ENCODE measurements around the gene SLC7A5. TPM values are rescaled to one million over a fixed set of nuclear protein-coding genes. Genes with fewer than 3 reads are reported as not detected.
A peak's percentile ranks its signal among the peaks of the same experiment; 100 is the strongest.

The SLC7A5 gene
- total and polyA plus RNA-seq, 2 donors (not counting 3 experiments of a cell fraction or from before 2014, with no cell fraction given): 14.1 to 29.2 TPM

DNA sequence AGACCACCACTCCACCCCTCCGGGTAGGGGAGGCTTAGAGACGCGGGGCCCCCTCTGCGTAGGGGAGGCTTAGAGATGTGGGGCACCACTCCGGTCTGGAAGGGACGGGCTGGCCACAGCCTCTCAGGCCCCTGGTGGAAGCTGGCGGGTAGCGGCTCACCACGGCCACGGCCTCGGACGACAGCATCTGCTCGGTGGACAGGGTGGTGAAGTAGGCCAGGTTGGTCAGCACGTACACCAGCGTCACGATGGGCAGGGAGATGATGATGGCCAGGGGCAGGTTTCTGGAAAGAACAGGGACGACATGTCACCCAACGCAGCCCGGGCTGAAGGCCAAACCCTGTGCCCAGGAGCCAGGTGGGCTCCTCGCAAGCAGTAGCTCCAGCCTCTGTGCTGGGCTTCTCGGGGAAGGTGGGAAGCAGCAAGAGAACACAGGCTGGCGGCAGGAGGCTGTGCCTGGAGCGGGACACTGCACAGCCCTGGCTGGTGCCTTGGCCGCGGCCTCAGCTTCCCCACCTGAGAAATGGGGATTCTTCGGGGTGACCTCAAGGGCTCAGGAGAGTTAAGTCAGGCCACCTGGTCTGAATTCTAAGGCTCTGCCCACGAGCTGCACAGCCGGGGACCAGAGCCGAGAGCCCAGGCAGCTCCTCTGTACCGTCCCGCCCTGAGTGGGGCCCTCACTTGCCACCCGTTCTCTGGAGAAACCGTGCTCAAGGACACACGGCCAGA, 29.6 kb downstream of the SLC7A5 start:
- Histone ChIP-seq H3K9me1 (replicated peaks; ENCODE audit: control insufficient read depth, extremely low read depth, insufficient read depth, low read length) (no peaks in the 10 kb centered on the region), H3K27ac (ENCODE audit: insufficient read depth, low read depth, low read length) (peak overlapping the region; percentile 37), H3K27me3 (ENCODE audit: control insufficient read depth in 2 of 2, insufficient read depth in 2 of 2, low read length in 2 of 2) (no peaks in the 10 kb centered on the region), H3K9me3 (replicated peaks; ENCODE audit: control insufficient read depth, insufficient read depth, low read length) (no peaks in the 10 kb centered on the region), H3K4me2 (ENCODE audit: insufficient read depth, low read length) (no peak overlapping the region), H3K4me1 (ENCODE audit: control insufficient read depth, extremely low read depth, insufficient read depth, low read length) (peaks cover 30% of the 10 kb centered on the region), H4K20me1 (replicated peaks; ENCODE audit: control insufficient read depth, extremely low read depth, insufficient read depth, low read length) (no peaks in the 10 kb centered on the region), H2AFZ (ENCODE audit: low read depth, low read length) (no peak overlapping the region), H3K36me3 (ENCODE audit: control insufficient read depth in 2 of 2, extremely low read depth in 1 of 2, insufficient read depth in 2 of 2, low read length in 2 of 2) (peaks cover 0 to 2% of the 10 kb centered on the region in 2 experiments), H3K79me2 (ENCODE audit: control insufficient read depth, insufficient read depth, low read length) (peaks cover 25% of the 10 kb centered on the region), H3K4me3 (replicated peaks in 1 of 3; ENCODE audit: insufficient read depth in 1 of 3, low read depth in 1 of 3, low read length in 3 of 3) (no peak overlapping the region), H3K9ac (replicated peaks; ENCODE audit: extremely low read depth, insufficient read depth, low read length) (no peak overlapping the region)
- BruUV-seq (replicated peaks): no TSS peak
- ChIA-PET POLR2A (interaction anchor here (0.9 to 1.2 kb wide), 2 partner anchors 28 to 30 kb away, joined by 3 read pairs; partner anchors contain the start of gene SLC7A5), CTCF (interaction anchor here (0.9 to 10.5 kb wide), 9 partner anchors 10 to 60 kb away, joined by 3 to 177 read pairs (median 6); no protein-coding TSS in a partner anchor)
- DNase-seq (ENCODE audit: low read depth, low spot score): no peak
- intact Hi-C loops (cut with micrococcal nuclease): loop anchor here (1.0 kb wide), 1 partner anchor 60 kb away; no protein-coding TSS in a partner anchor
- no peak for FAIRE-seq
- TF ChIP-seq, protein P1, sequence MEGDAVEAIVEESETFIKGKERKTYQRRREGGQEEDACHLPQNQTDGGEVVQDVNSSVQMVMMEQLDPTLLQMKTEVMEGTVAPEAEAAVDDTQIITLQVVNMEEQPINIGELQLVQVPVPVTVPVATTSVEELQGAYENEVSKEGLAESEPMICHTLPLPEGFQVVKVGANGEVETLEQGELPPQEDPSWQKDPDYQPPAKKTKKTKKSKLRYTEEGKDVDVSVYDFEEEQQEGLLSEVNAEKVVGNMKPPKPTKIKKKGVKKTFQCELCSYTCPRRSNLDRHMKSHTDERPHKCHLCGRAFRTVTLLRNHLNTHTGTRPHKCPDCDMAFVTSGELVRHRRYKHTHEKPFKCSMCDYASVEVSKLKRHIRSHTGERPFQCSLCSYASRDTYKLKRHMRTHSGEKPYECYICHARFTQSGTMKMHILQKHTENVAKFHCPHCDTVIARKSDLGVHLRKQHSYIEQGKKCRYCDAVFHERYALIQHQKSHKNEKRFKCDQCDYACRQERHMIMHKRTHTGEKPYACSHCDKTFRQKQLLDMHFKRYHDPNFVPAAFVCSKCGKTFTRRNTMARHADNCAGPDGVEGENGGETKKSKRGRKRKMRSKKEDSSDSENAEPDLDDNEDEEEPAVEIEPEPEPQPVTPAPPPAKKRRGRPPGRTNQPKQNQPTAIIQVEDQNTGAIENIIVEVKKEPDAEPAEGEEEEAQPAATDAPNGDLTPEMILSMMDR (IDR thresholded peaks at IDR 0.05; ENCODE audit: extremely low read depth in 1 of 2, insufficient read depth in 1 of 2, low read depth in 1 of 2, low read length in 2 of 2): no peak
- TF ChIP-seq FOS (IDR thresholded peaks at IDR 0.05; ENCODE audit: borderline replicate concordance, insufficient read depth, low read length) (no peak), MYC (IDR thresholded peaks at IDR 0.05; ENCODE audit: low read depth, low read length) (no peak), POLR2A (IDR thresholded peaks at IDR 0.05; ENCODE audit: low read depth, low read length) (no peak), GATA2 (IDR thresholded peaks at IDR 0.05; ENCODE audit: insufficient read depth, insufficient read length, low read depth, low read length) (no peak), JUN (IDR thresholded peaks at IDR 0.05; ENCODE audit: borderline replicate concordance, insufficient read depth, insufficient read length, low read depth) (no peak), POLR2AphosphoS5 (IDR thresholded peaks at IDR 0.05; ENCODE audit: insufficient read depth, low read depth, low read length) (no peak), EZH2 (IDR thresholded peaks at IDR 0.05; ENCODE audit: borderline replicate concordance, low read depth, low read length, severe bottlenecking) (no peak)
- TF ChIP-seq, protein P2, sequence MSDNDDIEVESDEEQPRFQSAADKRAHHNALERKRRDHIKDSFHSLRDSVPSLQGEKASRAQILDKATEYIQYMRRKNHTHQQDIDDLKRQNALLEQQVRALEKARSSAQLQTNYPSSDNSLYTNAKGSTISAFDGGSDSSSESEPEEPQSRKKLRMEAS (IDR thresholded peaks at IDR 0.05; ENCODE audit: insufficient read depth, insufficient read length): no peak
- dilution Hi-C loops (cut with MboI; ENCODE audit: extremely low pct_ligation_motif_present, low sequenced_read_pairs): no loop called here
